GM19351 (cell line): ENCODE measurements around the gene PTBP1.

Experiments
- ATAC-seq: cut with Tn5 transposase; IDR thresholded peaks from one replicate; pipeline ENCODE4 v1.9.1; 2021; ENCODE audit warnings: mild to moderate bottlenecking, moderate library complexity; ENCODE audit not compliant: unreplicated experiment

The PTBP1 gene

DNA sequence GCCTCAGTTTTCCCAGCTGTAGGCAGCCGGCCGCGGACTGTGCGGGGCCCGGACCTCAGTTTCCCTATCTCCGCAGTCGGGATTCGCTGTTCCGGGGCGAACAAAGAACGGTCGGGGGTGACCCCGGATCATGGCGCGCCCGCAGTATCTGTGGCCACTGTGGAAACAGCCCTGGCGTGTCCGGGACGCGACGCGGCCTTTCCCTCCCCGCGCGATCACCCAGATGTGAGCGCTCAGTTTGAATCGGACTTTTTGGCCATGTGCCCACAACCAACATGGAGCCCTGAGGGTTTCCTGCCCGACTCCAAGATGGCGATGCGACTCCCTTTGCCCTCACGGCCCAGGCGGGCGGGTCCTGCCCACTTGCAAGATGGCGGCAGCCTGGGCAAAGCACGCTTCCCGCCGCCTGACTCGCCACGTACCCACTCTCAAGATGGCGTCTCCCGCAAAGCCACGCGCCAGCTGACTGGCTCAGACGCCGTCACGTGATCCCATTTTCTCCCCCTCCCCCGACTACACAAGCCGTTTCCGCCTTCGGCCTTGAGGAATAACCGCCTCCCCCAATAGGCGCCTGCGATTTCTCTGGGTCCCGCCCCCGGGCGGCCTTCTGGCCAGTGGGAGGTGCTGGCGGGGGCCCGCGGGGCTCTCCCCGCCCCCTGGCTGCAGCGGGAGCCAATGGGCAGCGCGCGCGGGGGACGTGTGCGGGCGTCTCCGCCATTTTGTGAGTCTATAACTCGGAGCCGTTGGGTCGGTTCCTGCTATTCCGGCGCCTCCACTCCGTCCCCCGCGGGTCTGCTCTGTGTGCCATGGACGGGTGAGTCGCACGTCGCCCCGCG is at the start of gene PTBP1:
PTBP1 (plus strand) TSS at position 761 of the 836 bp plus-strand sequence; CDS start at position 807, 46 bp downstream.
- ATAC-seq = peak; percentile 75

GRCh38 chr19:748274-748598 is 49.0 kb upstream of the PTBP1 start:
- no peak for ATAC-seq

- ATAC-seq = no peak
Measured at GRCh38 chr19:749811-750210, 47.4 kb upstream of the PTBP1 start.

DNA sequence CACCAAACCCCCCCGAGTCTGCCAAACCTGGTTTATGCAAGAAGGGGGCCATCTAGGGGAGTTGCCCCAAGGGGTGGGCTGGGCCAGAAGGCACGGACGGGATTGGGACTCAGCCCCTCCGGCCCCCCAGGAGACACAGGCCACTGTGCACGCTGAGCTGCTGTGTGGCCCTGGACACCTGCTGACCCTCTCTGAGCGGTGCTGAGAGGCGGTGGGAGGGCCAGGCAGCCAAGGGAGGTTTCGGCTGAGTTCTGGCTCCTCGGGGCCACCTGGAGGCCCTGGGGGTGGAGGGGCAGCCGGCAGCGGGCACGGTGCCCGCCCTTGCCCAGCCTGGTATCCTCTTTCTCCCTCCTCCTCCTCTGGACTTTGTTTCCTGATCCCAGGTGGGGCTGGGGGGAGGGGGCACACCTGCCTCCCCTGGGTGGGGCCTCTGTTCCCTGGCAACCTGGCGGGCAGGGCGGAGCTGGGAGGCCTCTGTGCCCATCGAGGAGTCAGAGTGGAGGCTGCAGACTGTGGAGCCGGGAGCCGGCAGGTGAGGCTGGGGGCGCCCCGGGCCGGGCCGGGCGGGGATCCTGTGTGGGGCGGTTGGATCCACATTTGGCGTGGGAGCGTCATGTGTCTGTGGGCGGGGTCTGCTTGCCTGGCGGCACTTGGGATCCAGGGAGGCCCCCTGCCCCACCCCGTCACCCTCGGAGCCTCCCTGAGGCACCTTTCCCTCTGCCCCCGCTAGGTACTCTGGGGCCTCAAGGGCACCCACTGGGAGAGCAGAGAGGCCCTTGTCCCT is 46.4 kb upstream of the PTBP1 start, which contains the start of gene MISP:
MISP (plus strand) TSS at position 473 of the 784 bp plus-strand sequence. CDS start 5,835 bp downstream, outside the sequence.
- ATAC-seq = no peak

DNA sequence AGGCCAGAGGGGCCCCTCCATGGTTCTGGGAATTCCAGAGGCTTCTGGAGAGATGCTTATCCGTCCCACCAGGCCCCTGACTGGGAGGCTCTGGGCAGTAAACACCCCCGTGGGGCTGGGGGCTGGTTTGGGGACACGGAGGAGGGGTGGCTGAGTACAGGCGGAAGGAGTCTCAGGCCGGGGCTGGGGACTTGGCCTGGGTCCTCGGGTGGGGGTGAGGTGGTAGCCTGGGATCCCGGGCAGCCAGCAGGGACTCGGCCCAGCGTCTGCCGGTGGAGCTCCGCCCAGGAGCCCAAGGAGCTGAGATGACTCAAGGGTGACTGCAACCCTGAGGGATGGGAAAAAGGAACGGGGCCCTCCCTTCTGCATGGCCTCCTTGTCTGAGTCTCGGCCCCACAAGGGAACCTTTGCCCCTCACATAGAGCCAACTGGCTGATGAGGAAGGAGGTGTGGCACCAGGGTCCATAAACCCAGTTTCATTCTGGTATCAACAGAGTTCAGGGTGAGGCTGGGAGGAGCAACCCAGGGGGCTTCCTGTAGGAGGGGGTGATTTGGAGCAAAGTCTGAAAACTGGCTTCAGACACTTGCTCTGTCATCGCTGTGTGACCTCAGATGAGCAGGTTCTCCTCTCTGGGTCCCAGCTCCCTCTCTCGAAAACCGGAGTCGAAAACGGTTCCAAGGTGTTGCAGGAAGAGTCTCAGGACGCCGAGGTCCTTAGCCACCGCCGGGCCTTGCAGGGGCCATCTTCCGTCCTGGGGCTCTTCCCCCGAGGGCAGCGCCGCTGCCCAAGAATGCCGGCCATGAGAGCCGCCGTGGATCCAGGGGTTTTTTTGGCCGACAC is 45.5 kb upstream of the PTBP1 start:
- ATAC-seq = no peak

- ATAC-seq = no peak
Measured at GRCh38 chr19:752652-753517, 44.4 kb upstream of the PTBP1 start.

GRCh38 chr19:754530-754929 is 42.7 kb upstream of the PTBP1 start:
- no peak for ATAC-seq

DNA sequence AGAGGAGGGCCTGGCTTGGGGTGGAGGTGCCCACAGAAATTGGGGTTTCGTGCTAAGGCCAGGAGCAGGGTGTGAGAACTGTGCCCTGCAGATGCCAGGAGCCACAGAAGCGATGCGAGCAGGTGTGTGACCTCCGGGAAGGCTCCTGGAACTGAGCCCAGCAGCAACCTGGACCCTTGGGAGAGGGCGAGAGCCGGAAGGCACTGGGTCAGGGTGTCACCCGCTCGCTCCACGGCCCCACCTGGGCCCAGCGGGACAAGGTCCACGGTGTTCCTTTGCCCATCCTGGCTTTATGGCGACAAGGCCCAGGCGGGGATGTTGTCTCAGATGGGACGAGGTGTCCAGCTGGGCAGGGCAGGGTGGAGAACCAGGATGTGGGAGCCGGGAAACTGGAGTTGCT is 42.2 kb upstream of the PTBP1 start:
- no peak for ATAC-seq

DNA sequence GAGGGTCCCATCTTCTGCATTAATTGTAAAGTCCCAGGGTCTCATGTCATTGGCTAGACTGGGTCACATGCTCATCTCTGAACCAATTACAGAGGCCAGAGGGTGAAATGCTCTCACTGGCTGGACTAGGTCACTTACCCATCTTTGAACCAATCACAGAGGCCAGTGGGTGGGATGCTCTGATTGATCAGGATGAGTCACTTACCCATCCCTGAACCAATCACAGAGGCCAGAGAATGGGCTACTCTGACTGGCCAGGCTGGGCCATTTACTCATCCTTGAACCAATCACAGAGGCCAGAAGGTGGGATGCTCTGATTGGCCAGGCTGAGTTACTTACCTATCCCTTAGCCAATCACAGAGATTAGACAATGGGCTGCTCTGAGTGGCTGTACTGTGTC is 41.0 kb upstream of the PTBP1 start:
- no peak for ATAC-seq

- ATAC-seq = no peak
Measured at GRCh38 chr19:756821-757688, 40.2 kb upstream of the PTBP1 start.

DNA sequence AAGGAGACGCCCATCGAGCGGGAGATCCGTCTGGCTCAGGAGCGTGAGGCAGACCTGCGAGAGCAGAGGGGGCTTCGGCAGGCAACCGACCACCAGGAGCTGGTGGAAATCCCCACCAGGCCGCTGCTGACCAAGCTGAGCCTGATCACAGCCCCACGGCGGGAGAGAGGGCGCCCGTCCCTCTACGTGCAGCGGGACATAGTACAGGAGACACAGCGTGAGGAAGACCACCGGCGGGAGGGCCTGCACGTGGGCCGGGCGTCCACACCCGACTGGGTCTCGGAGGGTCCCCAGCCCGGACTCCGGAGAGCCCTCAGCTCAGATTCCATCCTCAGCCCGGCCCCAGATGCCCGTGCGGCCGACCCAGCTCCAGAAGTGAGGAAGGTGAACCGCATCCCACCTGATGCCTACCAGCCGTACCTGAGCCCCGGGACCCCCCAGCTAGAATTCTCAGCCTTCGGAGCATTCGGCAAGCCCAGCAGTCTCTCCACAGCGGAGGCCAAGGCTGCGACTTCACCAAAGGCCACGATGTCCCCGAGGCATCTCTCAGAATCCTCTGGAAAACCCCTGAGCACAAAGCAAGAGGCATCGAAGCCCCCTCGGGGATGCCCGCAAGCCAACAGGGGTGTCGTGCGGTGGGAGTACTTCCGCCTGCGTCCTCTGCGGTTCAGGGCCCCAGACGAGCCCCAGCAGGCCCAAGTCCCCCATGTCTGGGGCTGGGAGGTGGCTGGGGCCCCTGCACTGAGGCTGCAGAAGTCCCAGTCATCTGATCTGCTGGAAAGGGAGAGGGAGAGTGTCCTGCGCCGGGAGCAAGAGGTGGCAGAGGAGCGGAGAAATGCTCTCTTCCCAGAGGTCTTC is 39.2 kb upstream of the PTBP1 start:
- ATAC-seq = no peak

DNA sequence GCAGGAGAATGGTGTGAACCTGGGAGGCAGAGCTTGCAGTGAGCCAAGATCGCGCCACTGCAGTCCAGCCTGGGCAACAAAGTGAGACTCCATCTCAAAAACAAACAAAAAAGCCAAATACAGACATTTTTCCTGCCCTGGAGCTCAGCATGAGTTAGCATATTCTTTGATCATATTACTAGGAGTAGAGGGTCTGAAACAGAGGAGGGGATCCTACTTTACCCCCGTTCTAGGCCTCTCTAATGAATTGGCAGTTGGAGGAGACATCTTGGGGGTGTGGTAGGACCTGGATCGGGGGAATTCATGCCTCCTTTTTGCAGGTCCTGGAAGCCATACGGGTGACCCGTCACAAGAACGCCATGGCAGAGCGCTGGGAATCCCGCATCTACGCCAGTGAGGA is 34.1 kb upstream of the PTBP1 start:
- no peak for ATAC-seq

DNA sequence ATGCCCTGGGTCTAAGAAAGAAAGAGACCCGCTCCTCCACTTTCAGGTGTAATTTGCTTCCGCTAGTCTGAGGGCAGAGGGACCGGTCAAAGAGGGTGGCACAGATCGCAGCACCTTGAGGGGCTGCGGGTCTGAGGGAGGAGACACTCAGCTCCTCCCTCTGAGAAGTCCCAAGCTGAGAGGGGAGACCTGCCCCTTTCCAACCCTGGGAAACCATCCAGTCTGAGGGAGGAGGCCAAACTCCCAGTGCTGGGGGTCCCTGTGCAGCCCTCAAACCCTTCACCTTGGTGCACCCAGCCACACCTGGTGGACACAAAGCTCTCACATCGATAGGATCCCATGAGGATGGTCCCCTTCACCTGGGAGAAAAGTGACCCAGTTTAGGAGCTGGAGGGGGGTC is 33.4 kb upstream of the PTBP1 start:
- no peak for ATAC-seq

DNA sequence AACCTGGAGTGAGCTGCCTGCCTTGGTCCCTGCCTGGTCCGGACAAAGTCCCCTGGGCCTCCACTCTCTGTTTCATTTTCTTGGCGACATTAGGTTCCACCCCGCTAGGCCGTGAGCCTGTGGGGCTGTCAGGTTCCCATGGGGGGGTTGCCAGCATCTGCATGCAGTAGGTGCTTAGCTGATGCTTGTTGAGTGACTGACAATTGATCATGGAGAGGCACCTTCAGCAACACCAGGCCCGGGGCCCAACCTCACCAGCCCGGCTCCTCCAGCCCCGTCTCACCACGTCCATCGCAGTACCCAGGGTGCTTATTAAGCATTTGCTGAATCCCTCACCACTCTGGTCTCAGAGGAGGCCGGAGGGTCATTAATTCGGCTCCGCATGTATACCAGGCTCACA is 33.0 kb upstream of the PTBP1 start:
- ATAC-seq = no peak

GRCh38 chr19:765179-765738 is 32.0 kb upstream of the PTBP1 start:
- ATAC-seq = no peak

- no peak for ATAC-seq
Measured at GRCh38 chr19:768424-768823, 28.8 kb upstream of the PTBP1 start.

GRCh38 chr19:769616-770015 is 27.6 kb upstream of the PTBP1 start:
- ATAC-seq = no peak

DNA sequence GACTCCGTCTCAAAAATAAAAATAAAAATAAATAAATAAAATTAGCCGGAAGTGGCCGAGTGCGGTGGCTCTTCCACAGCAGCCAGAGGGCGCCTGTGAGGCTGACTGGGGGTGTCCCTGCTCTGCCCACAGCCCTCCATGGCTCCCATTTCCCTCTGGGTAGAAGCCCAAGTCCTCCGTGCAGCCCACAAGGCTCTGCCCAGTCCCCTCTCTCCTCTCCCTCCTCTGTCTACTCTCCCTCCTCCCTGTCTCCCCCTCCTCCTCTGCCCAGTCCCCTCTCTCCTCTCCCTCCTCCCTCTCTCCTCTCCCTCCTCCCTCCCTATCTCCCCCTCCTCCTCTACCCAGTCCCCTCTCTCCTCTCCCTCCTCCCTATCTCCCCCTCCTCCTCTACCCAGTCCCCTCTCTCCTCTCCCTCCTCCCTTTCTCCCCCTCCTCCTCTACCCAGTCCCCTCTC is 25.9 kb upstream of the PTBP1 start:
- ATAC-seq = no peak
